Hepatocyte (in vitro differentiated cells): ENCODE measurements around the gene HIPK4. TPM values are rescaled to one million over a fixed set of nuclear protein-coding genes. Genes with fewer than 3 reads are reported as not detected.

Experiments used
- DNase-seq: peaks from one replicate; pipeline ENCODE4 v3.0.0-alpha.2; 2016; ENCODE audit warnings: low spot score
- H2AFZ ChIP-seq: fragments of 200-600 bp; sonication (generic); 2 replicates; pipeline ENCODE4 v1.6.0; 2016; ENCODE audit warnings: antibody characterized with exemption, mild to moderate bottlenecking
- H3K27ac ChIP-seq: fragments of 200-600 bp; sonication (generic); 2 replicates; pipeline ENCODE4 v1.5.1; 2016; ENCODE audit warnings: mild to moderate bottlenecking
- H3K27me3 ChIP-seq: fragments of 200-600 bp; sonication (generic); 2 replicates; pipeline ENCODE4 v1.6.1; 2016
- H3K36me3 ChIP-seq: fragments of 200-600 bp; sonication (generic); replicated peaks from 2 replicates; pipeline ENCODE4 v1.5.1; 2016; ENCODE audit warnings: low read depth; ENCODE audit not compliant: insufficient read depth
- H3K4me1 ChIP-seq: fragments of 200-600 bp; sonication (generic); 2 replicates; pipeline ENCODE4 v1.5.1; 2016; ENCODE audit warnings: mild to moderate bottlenecking, moderate library complexity; ENCODE audit not compliant: insufficient read depth
- H3K4me2 ChIP-seq: fragments of 200-600 bp; sonication (generic); 2 replicates; pipeline ENCODE4 v1.6.0; 2016
- H3K4me3 ChIP-seq: fragments of 200-600 bp; sonication (generic); 2 replicates; pipeline ENCODE4 v1.5.1; 2016; ENCODE audit warnings: mild to moderate bottlenecking
- H3K79me2 ChIP-seq: fragments of 200-600 bp; sonication (generic); 2 replicates; pipeline ENCODE4 v1.6.0; 2017; ENCODE audit warnings: mild to moderate bottlenecking
- H3K9me2 ChIP-seq: fragments of 200-600 bp; sonication (generic); replicated peaks from 2 replicates; pipeline ENCODE4 v1.6.0; 2017; ENCODE audit warnings: mild to moderate bottlenecking; ENCODE audit not compliant: insufficient read depth
- H3K9me3 ChIP-seq: fragments of 200-600 bp; sonication (generic); 2 replicates; pipeline ENCODE4 v1.5.1; 2016; ENCODE audit warnings: low read depth, mild to moderate bottlenecking
- H4K20me1 ChIP-seq: fragments of 200-600 bp; sonication (generic); 2 replicates; pipeline ENCODE4 v1.6.0; 2016; ENCODE audit warnings: mild to moderate bottlenecking; ENCODE audit not compliant: insufficient read depth, poor library complexity, severe bottlenecking
- CTCF ChIP-seq: fragments of 200-600 bp; sonication (generic); IDR thresholded peaks from 2 replicates; pipeline ENCODE4 v1.5.1; 2016; ENCODE audit warnings: antibody characterized with exemption, mild to moderate bottlenecking; ENCODE audit not compliant: poor library complexity
- EZH2 ChIP-seq: fragments of 200-600 bp; sonication (generic); IDR thresholded peaks from 2 replicates; pipeline ENCODE4 v1.6.1; 2016; ENCODE audit warnings: antibody characterized with exemption, mild to moderate bottlenecking, borderline replicate concordance
- EZH2phosphoT487 ChIP-seq: fragments of 200-600 bp; sonication (generic); IDR thresholded peaks from one replicate; pipeline ENCODE4 v1.6.1; 2018; ENCODE audit warnings: antibody characterized with exemption, mild to moderate bottlenecking, low read depth, moderate library complexity; ENCODE audit not compliant: unreplicated experiment, severe bottlenecking
- WGBS: methylation state at CpG from one replicate; pipeline ENCODE4 v1.1.6; 2016; ENCODE audit warnings: low lambda C conversion rate; ENCODE audit errors: missing lambda C conversion rate; 5-methylcytosine and 5-hydroxymethylcytosine counted together
- polyA plus RNA-seq: library from polyadenylated mRNA; unstranded; fragments of >200 nt; fragmentation: Nextera tagmentation; extraction: Ambion mirVana; gene quantifications from 2 replicates; pipeline ENCODE4 v1.2.1, GENCODE V29; 2016
- total RNA-seq: library from RNA; depleted of rRNA; stranded (reverse); fragments of >200 nt; gene quantifications from 2 replicates; pipeline ENCODE4 v1.2.3, GENCODE V29; 2014

Gene HIPK4
- total and polyA plus RNA-seq, 2 experiments from 2014 or later: 0.07 to 0.13 TPM

- H3K27me3 ChIP-seq: no peaks in the 10 kb centered on the region
- H3K9me3 ChIP-seq: no peaks in the 10 kb centered on the region
- TF ChIP-seq EZH2 (no peak), EZH2phosphoT487 (no peak)
- no peaks in the 10 kb centered on the region for H4K20me1 ChIP-seq
- no peak overlapping the region for H3K4me3 ChIP-seq
- H3K4me2 ChIP-seq: no peak overlapping the region
- no peaks in the 10 kb centered on the region for H3K36me3 ChIP-seq
- no peak overlapping the region for H3K27ac ChIP-seq
- no peaks in the 10 kb centered on the region for H3K4me1 ChIP-seq
- whole genome bisulfite sequencing: 97% methylated on average over 5 of the region's 5 CpGs
- H3K9me2 ChIP-seq: no peaks in the 10 kb centered on the region
- no peak for DNase-seq
- peaks cover 7% of the 10 kb centered on the region for H3K79me2 ChIP-seq
- no peak overlapping the region for H2AFZ ChIP-seq
These were observed 52.4 kb downstream of the HIPK4 start for GRCh38 chr19:40337594-40337993.

GRCh38 chr19:40337107-40337506 lies 52.9 kb downstream of the HIPK4 start:
- Histone ChIP-seq H4K20me1 (no peaks in the 10 kb centered on the region), H3K27ac (no peak overlapping the region), H3K4me1 (no peaks in the 10 kb centered on the region), H3K4me3 (no peak overlapping the region), H2AFZ (no peak overlapping the region), H3K27me3 (no peaks in the 10 kb centered on the region), H3K9me2 (no peaks in the 10 kb centered on the region), H3K9me3 (no peaks in the 10 kb centered on the region), H3K4me2 (no peak overlapping the region), H3K79me2 (peaks cover 7% of the 10 kb centered on the region), H3K36me3 (no peaks in the 10 kb centered on the region)
- no peak for DNase-seq
- 94% methylated on average over 2 of the region's 2 CpGs for WGBS
- TF ChIP-seq CTCF: no peak
- no peak for TF ChIP-seq EZH2
- TF ChIP-seq EZH2phosphoT487: no peak

- Histone ChIP-seq H4K20me1 (no peaks in the 10 kb centered on the region), H2AFZ (no peak overlapping the region), H3K27me3 (no peaks in the 10 kb centered on the region), H3K4me2 (no peak overlapping the region), H3K9me2 (no peaks in the 10 kb centered on the region), H3K9me3 (no peaks in the 10 kb centered on the region), H3K4me3 (no peak overlapping the region), H3K4me1 (no peaks in the 10 kb centered on the region), H3K27ac (no peak overlapping the region), H3K79me2 (peaks cover 7% of the 10 kb centered on the region), H3K36me3 (no peaks in the 10 kb centered on the region)
- TF ChIP-seq EZH2: no peak
- no peak for TF ChIP-seq CTCF
- no peak for TF ChIP-seq EZH2phosphoT487
- no peak for DNase-seq
- WGBS: 96% methylated on average over 2 of the region's 2 CpGs
These were observed 53.4 kb downstream of the HIPK4 start for GRCh38 chr19:40336601-40336900.

GRCh38 chr19:40335855-40336600 lies 54.0 kb downstream of the HIPK4 start:
- Histone ChIP-seq H3K79me2 (peaks cover 7% of the 10 kb centered on the region), H3K27ac (no peak overlapping the region), H3K9me2 (no peaks in the 10 kb centered on the region), H2AFZ (no peak overlapping the region), H4K20me1 (no peaks in the 10 kb centered on the region), H3K4me3 (no peak overlapping the region), H3K9me3 (no peaks in the 10 kb centered on the region), H3K4me2 (no peak overlapping the region), H3K27me3 (no peaks in the 10 kb centered on the region), H3K4me1 (no peaks in the 10 kb centered on the region), H3K36me3 (no peaks in the 10 kb centered on the region)
- TF ChIP-seq EZH2phosphoT487 (no peak), EZH2 (no peak), CTCF (no peak)
- 97% methylated on average over 13 of the region's 15 CpGs for WGBS
- no peak for DNase-seq
